Activated CD4-positive, alpha-beta memory T cell treated with anti-CD3 and anti-CD28 coated beads for 36 hours (primary cell): ENCODE results near the gene ALKBH2. TPM values are rescaled to one million over a fixed set of nuclear protein-coding genes. Genes with fewer than 3 reads are reported as not detected.
A peak's percentile ranks its signal among the peaks of the same experiment; 100 is the strongest.
"Not testable (repeated sequence)": the region's sequence is repeated elsewhere in the genome, so short reads cannot be mapped to it uniquely, and the experiment has no call there.

Experiments used
- CTCF ChIA-PET: fragments of 350-600 bp; sonication (Branson Sonifier 250); formaldehyde crosslinking; loops from one replicate; lab custom pipeline; 2021; ENCODE audit warnings: antibody characterized with exemption, inconsistent platforms; lab: Charles Lee
- POLR2A ChIA-PET: fragments of 350-600 bp; sonication (Branson Sonifier 250); formaldehyde crosslinking; loops from one replicate; lab custom pipeline; 2021; ENCODE audit warnings: antibody characterized with exemption; lab: Charles Lee
- DNase-seq: peaks from one replicate; pipeline ENCODE4 v3.0.0-alpha.2; 2020
- H3K27ac Mint-ChIP-seq: one replicate; pipeline ENCODE4 v1.8.0; 2021; ENCODE audit warnings: mixed read lengths
- H3K27me3 Mint-ChIP-seq: one replicate; pipeline ENCODE4 v1.8.0; 2021; ENCODE audit warnings: mixed read lengths
- H3K36me3 Mint-ChIP-seq: one replicate; pipeline ENCODE4 v1.8.0; 2021; ENCODE audit warnings: mixed read lengths
- H3K4me1 Mint-ChIP-seq: one replicate; pipeline ENCODE4 v1.8.0; 2021; ENCODE audit warnings: low read depth, mixed read lengths
- H3K4me3 Mint-ChIP-seq: one replicate; pipeline ENCODE4 v1.8.0; 2021; ENCODE audit warnings: mild to moderate bottlenecking, mixed read lengths
- H3K9me3 Mint-ChIP-seq: one replicate; pipeline ENCODE4 v1.8.0; 2021; ENCODE audit warnings: mixed read lengths
- intact Hi-C: fragments of 100-400 bp; cut with micrococcal nuclease; formaldehyde crosslinking; loops from one replicate; pipeline ENCODE4 v1.15.1; 2023
- total RNA-seq, 2 experiments: library from RNA; stranded (reverse); gene quantifications; one replicate each; pipeline ENCODE4 v1.2.3, GENCODE V29; 2021

The ALKBH2 gene
- total RNA-seq, 2 experiments from 2014 or later, result 23.9 to 28.6 TPM

DNA sequence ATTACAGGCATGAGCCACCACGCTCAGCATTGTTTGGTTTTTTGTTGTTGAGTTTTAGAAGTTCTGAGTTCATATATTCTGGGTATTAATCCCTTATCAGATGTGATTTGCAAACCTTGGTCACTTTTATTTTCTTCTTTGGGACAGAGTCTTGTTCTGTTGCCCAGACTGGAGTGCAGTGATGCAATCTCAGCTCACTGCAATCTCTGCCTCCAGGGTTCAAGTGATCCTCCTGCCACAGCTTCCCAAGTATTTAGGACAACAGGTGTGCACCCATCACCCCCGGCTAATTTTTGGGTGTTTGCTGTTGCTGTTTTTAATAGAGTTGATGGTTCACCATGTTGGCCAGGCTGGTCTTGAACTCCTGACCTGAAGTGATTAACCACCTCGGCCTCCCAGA lies 29.1 kb downstream of the ALKBH2 start:
- POLR2A ChIA-PET, result interaction anchor here (0.9 kb wide), 1 partner anchor 34 kb away, joined by 3 read pairs; no protein-coding TSS in a partner anchor
- no peaks in the 10 kb centered on the region for H3K9me3 Mint-ChIP-seq
- DNase-seq, result no peak
- peaks cover 4% of the 10 kb centered on the region for H3K4me1 Mint-ChIP-seq
- H3K27ac Mint-ChIP-seq, result no peak overlapping the region
- no peaks in the 10 kb centered on the region for H3K27me3 Mint-ChIP-seq
- intact Hi-C loops, result no loop called here
- peaks cover 16% of the 10 kb centered on the region for H3K36me3 Mint-ChIP-seq
- no peak overlapping the region for H3K4me3 Mint-ChIP-seq
- CTCF ChIA-PET, result no interaction called here

DNA sequence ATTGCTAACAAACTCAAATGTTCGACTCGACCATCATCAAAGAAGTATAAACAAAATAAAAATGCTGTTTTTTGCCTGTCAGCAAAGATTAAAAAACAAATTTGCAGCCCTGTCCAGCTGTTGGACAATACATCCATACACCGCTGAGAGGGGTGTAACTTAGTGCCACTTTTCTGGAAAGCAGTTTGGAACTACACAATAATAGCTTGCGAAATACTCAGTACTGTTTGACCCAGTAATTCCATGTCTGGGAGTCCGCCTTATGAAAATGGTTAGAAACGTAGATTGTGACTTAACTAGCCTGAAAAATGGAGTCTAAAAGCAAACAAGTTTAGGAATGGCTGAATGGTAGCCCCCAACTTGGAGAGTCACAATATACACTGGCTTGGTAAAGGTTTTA lies 34.5 kb downstream of the ALKBH2 start:
- Mint-ChIP-seq H3K36me3 (peaks cover 9% of the 10 kb centered on the region), H3K27ac (no peak overlapping the region), H3K4me3 (no peak overlapping the region), H3K27me3 (no peaks in the 10 kb centered on the region), H3K4me1 (peaks cover 14% of the 10 kb centered on the region), H3K9me3 (no peaks in the 10 kb centered on the region)
- CTCF ChIA-PET, result interaction anchor here (1.0 kb wide), 1 partner anchor 34 kb away, joined by 3 read pairs; the partner anchor contains the start of gene ALKBH2
- no peak for DNase-seq
- POLR2A ChIA-PET, result no interaction called here
- intact Hi-C loops, result no loop called here

DNA sequence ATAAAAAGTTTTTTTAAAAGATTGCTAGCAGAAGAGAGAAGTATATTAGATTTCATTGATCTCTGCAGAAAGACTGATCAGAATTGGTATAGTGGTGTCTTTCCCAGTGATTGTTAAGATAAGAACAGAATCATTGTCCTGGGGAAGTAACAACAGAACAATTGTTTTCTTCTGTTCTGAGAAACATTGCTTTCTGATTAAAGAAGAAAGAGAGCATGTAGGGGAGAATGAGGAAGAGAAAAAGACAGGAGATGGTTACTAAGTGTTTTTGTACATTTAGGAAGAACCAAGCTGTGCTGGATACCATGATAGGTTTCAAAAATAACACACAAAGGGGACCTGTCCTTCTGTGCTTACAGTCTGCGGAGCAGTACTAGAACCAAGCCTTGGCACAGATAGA lies 35.9 kb downstream of the ALKBH2 start:
- POLR2A ChIA-PET, result no interaction called here
- H3K27ac Mint-ChIP-seq, result no peak overlapping the region

DNA sequence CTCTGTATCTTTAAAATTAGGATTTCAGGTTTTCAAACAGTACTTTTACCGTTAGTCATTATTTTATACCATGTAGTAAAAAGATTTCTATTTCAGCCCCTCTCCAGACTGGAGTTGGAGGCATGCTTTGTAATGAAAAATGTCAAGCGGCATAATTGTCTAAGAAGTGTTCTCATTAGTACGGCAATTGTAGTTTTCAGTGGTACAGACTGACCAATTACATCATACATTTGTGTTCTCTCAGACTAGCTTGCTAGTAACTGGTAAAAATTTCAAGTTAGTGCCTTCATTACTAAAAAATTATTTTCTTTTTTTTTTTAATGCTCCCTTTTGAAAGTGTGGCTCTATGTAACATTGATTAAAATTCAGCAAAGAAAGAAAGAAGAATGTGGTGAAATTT lies 36.4 kb downstream of the ALKBH2 start:
- Mint-ChIP-seq H3K27ac (no peak overlapping the region), H3K4me1 (peaks cover 13% of the 10 kb centered on the region), H3K4me3 (no peak overlapping the region), H3K27me3 (no peaks in the 10 kb centered on the region), H3K9me3 (no peaks in the 10 kb centered on the region), H3K36me3 (peaks cover 11% of the 10 kb centered on the region)
- intact Hi-C loops, result no loop called here
- CTCF ChIA-PET, result no interaction called here
- POLR2A ChIA-PET, result no interaction called here
- no peak for DNase-seq

More for the DNA sequence above, 35.9 kb downstream of the ALKBH2 start:
- no peak overlapping the region for H3K4me3 Mint-ChIP-seq
- H3K27me3 Mint-ChIP-seq, result no peaks in the 10 kb centered on the region
- peaks cover 11% of the 10 kb centered on the region for H3K36me3 Mint-ChIP-seq
- peaks cover 9% of the 10 kb centered on the region for H3K4me1 Mint-ChIP-seq
- DNase-seq, result no peak
- intact Hi-C loops, result no loop called here
- CTCF ChIA-PET, result no interaction called here
- no peaks in the 10 kb centered on the region for H3K9me3 Mint-ChIP-seq

DNA sequence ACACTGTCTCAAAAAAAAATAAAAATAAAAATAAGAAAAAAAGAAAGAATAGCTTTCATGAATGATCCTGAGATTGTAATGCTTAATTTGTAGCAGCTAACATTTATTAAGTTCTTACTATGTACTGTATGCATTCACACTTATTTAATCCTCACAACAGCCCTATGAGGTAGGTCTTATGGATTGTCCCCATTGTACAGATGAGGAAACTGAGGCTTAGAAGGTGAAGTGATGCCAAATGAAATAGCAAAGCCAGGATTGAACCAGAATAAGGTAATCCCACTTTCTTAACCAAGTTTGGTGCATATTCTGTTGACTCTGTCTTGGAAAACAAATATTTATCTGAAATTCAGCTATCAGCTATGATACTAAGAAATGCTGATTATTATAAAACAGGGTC lies 38.8 kb downstream of the ALKBH2 start:
- Mint-ChIP-seq H3K4me3 (no peak overlapping the region), H3K4me1 (peaks cover 15% of the 10 kb centered on the region), H3K27me3 (no peaks in the 10 kb centered on the region), H3K9me3 (no peaks in the 10 kb centered on the region), H3K36me3 (peaks cover 8% of the 10 kb centered on the region), H3K27ac (peak overlapping the region; percentile 97)
- no peak for DNase-seq
- POLR2A ChIA-PET, result no interaction called here
- CTCF ChIA-PET, result interaction anchor here (0.6 to 1.4 kb wide), 3 partner anchors 38 to 379 kb away, joined by 3 to 7 read pairs (median 3); partner anchors contain the start of gene ALKBH2
- intact Hi-C loops, result loop anchor here (5.0 kb wide), 1 partner anchor 362 kb away; no protein-coding TSS in a partner anchor

DNA sequence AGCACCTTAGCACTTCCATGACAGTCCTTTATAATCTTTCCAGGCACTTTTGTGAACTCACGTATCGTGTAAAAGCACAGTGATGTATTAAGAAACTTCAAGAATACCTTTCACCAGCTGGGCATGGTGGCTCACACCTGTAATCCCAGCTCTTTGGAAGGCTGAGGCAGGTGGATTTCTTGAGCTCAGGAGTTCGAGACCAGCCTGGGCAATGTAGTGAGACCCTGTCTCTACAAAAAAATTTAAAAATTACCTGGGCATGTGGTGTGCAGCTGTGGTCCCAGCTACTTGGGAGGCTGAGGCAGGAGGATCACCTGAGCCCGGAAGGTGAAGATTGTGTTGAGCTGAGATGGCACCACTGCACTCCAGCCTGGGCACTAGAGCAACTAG lies 39.2 kb downstream of the ALKBH2 start:
- peak overlapping the region; percentile 97 for H3K27ac Mint-ChIP-seq
- peak overlapping the region; percentile 89 for H3K4me3 Mint-ChIP-seq
- H3K27me3 Mint-ChIP-seq, H3K9me3 Mint-ChIP-seq, H3K36me3 Mint-ChIP-seq, POLR2A ChIA-PET: not testable (repeated sequence)
- DNase-seq, result peak; percentile 19
- intact Hi-C loops, result loop anchor here (5.0 kb wide), 1 partner anchor 362 kb away; no protein-coding TSS in a partner anchor
- CTCF ChIA-PET, result interaction anchor here (1.3 to 1.4 kb wide), 2 partner anchors 39 to 58 kb away, joined by 3 to 7 read pairs; partner anchors contain the start of gene ALKBH2
- peaks cover 15% of the 10 kb centered on the region for H3K4me1 Mint-ChIP-seq

DNA sequence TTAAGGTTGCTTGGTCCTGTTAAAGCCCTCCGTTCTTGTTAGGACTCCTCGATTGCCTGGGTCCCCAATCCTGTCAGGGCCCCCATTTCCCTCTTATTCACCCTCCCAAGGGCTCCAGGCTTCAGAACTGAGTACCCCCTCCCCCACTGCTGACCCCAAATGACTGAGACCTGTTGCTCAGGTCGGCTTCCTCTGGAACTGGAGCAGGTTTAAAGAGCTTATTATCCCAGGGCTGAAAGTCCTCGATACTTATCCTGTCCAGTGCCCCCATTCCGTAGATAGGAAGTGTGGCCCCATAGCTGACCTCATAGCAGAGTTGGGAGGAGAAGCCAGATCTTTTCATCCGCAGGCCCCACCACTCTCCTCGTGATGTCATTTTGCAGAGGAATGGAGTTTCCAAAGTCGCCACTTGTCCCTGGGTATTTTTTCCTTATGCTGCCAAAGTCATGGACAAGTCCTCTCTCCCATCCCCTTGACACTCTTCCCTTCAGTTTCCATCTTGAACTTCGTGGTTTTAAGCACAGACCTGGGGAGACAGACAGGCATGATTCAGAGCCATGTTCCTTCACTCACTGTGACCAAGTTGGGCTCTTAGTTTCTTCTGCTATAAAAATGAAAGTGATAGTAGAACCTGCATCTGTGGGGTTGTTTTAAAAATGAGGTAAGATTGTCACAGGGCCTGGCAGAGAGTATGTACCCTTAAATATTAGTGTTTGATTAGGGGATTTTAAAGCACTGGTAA lies 39.7 kb downstream of the ALKBH2 start:
- H3K4me3 Mint-ChIP-seq, result peak overlapping the region; percentile 89

DNA sequence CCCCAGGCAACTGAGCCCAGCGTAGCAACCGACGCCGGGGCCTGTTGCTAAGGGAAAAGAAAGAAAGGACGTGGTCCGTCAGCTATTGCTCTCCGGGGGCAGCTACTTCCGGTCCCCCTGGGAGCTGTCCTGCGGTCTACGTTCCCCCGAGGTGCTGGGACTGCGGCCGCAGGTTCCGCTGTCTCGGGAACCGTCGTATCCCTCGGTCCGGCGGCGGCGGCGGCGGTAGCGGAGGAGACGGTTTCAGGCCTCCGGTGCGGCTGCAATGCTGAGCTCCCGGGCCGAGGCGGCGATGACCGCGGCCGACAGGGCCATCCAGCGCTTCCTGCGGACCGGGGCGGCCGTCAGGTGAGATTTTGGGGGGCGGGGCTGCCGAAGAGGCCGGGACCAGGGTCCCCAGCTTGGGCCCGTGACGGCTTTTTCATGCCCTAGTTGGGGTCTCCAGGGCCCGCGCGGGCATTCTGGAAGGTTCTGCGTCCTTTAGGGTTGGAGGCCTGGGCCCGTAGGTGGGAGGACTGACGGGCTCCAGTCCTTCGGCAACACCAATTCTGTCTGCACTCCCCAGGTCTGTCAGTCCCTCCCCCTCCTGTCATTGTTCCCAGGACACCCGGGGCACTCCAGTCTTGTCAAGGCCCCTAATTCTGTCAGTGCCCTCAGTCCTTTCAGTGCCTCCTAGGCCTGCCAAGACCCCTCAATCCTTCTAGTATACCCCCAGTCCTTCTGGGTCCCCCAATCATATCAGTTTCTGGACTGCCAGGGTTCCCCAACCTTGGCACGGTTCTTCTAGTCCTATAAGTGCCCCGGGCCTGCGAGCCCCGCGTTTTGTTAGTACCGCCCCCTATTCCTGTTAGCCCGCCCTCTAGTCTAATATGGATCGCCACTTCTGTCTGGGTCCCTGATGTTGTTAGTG lies 40.6 kb downstream of the ALKBH2 start, which contains the start of gene USP30:
Gene USP30, plus strand, starts transcription at position 163 of the 910 bp plus-strand sequence. Its CDS starts 103 bp downstream, at position 266.
- ChIA-PET POLR2A (interaction anchor here (0.8 to 1.6 kb wide), 3 partner anchors 40 to 492 kb away, joined by 3 to 5 read pairs (median 4); partner anchors contain the start of genes ALKBH2, SART3 and SSH1), CTCF (interaction anchor here (0.7 to 1.7 kb wide), 4 partner anchors 40 to 169 kb away, joined by 3 to 5 read pairs (median 4); partner anchors contain the start of gene ALKBH2)
- Mint-ChIP-seq H3K27me3 (no peaks in the 10 kb centered on the region), H3K36me3 (peaks cover 4% of the 10 kb centered on the region), H3K4me1 (peaks cover 15% of the 10 kb centered on the region), H3K9me3 (no peaks in the 10 kb centered on the region), H3K4me3 (peak within 1 kb of the TSS; percentile 89), H3K27ac (peak within 1 kb of the TSS; percentile 97)
- peak; percentile 89 for DNase-seq
- intact Hi-C loops, result loop anchor here (1.0 to 5.0 kb wide), 7 partner anchors 41 to 490 kb away; partner anchors contain the start of genes ALKBH2, ISCU, SSH1 and UNG

More for the DNA sequence above, 39.7 kb downstream of the ALKBH2 start:
- H3K36me3 Mint-ChIP-seq, result peaks cover 7% of the 10 kb centered on the region
- CTCF ChIA-PET, result interaction anchor here (1.3 to 1.4 kb wide), 2 partner anchors 39 to 58 kb away, joined by 3 to 7 read pairs; partner anchors contain the start of gene ALKBH2
- H3K27me3 Mint-ChIP-seq, result no peaks in the 10 kb centered on the region
- no peaks in the 10 kb centered on the region for H3K9me3 Mint-ChIP-seq
- POLR2A ChIA-PET, result no interaction called here
- intact Hi-C loops, result loop anchor here (1.0 to 5.0 kb wide), 6 partner anchors 40 to 491 kb away; partner anchors contain the start of genes ALKBH2, ISCU and SSH1
- peak; percentile 44 for DNase-seq
- peak overlapping the region; percentile 97 for H3K27ac Mint-ChIP-seq
- H3K4me1 Mint-ChIP-seq, result peaks cover 15% of the 10 kb centered on the region

DNA sequence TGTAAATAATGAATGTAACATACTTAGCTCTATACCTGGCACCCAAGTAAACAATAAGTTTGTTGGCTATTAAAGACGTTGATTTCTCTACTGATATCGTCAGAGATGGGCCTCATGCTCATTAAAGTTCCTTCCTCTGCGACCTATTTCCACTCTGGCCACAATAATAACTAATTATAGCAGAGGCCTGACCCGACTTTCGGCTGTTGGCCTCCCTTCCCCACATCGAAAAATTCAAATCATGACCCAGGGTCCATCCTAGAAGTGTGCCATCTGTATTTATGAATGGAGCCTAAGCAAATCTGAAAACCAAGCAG lies 41.2 kb downstream of the ALKBH2 start:
- DNase-seq, result no peak
- peaks cover 15% of the 10 kb centered on the region for H3K4me1 Mint-ChIP-seq
- peaks cover 4% of the 10 kb centered on the region for H3K36me3 Mint-ChIP-seq
- H3K27ac Mint-ChIP-seq, result peak overlapping the region; percentile 97
- ChIA-PET CTCF (interaction anchor here (0.7 to 1.7 kb wide), 3 partner anchors 41 to 168 kb away, joined by 3 to 5 read pairs (median 5); partner anchors contain the start of gene ALKBH2), POLR2A (interaction anchor here (1.1 to 1.6 kb wide), 2 partner anchors 41 to 491 kb away, joined by 4 to 5 read pairs; partner anchors contain the start of genes ALKBH2 and SART3)
- no peaks in the 10 kb centered on the region for H3K9me3 Mint-ChIP-seq
- H3K27me3 Mint-ChIP-seq, result no peaks in the 10 kb centered on the region
- H3K4me3 Mint-ChIP-seq, result peak overlapping the region; percentile 89
- intact Hi-C loops, result loop anchor here (1.0 to 5.0 kb wide), 5 partner anchors 45 to 489 kb away; partner anchors contain the start of genes ISCU, SSH1 and UNG

DNA sequence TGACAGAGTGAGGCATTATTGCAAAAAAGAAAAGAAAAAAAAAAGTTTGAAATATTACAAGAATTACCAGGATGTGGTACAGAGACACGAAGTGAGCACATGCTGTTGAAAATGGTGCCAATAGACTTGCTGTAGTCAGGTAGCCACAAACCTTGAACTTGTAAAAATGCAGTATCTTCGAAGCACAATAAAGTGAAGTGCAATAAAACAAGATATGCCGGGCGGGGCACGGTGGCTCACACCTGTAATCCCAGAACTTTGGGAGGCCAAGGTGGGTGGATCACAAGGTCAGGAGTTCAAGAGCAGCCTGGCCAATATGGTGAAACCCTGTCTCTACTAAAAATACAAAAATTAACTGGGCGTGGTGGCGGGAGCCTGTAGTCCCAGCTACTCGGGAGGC lies 43.5 kb downstream of the ALKBH2 start:
- not testable (repeated sequence) for H3K27ac Mint-ChIP-seq, H3K4me3 Mint-ChIP-seq

DNA sequence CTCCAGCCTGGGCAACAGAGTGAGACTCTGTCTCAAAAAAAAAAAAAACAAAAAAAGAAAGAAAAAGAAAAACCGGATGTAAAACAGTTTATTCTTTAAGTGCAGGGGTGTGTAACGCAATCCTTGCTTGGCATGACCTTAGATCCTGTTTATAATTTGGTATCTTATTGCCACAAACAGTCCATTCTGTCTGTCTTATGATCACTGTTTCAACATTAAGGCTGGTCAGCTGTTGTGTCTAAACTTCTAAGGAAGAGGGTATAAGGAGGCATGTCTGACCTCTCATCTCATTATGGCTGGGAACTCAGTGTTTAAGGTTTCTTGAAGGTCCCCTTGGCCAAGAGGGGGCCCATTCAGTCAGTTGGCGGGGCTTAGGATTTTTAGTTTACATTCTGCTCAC lies 44.6 kb downstream of the ALKBH2 start:
- intact Hi-C loops, H3K27ac Mint-ChIP-seq, POLR2A ChIA-PET, DNase-seq, H3K27me3 Mint-ChIP-seq, H3K9me3 Mint-ChIP-seq, H3K36me3 Mint-ChIP-seq, CTCF ChIA-PET, H3K4me3 Mint-ChIP-seq, H3K4me1 Mint-ChIP-seq: not testable (repeated sequence)

More for the DNA sequence above, 43.5 kb downstream of the ALKBH2 start:
- intact Hi-C loops, result loop anchor here (5.0 kb wide), 1 partner anchor 357 kb away; no protein-coding TSS in a partner anchor
- DNase-seq, H3K27me3 Mint-ChIP-seq, CTCF ChIA-PET, H3K9me3 Mint-ChIP-seq, POLR2A ChIA-PET, H3K36me3 Mint-ChIP-seq: not testable (repeated sequence)
- peaks cover 10% of the 10 kb centered on the region for H3K4me1 Mint-ChIP-seq
